ENCODE results near the gene GABRA5. TPM values are rescaled to one million over a fixed set of nuclear protein-coding genes. Genes with fewer than 3 reads are reported as not detected.

GABRA5 gene
- total RNA-seq, 1 donor from 2014 or later: 1.1 TPM

DNA sequence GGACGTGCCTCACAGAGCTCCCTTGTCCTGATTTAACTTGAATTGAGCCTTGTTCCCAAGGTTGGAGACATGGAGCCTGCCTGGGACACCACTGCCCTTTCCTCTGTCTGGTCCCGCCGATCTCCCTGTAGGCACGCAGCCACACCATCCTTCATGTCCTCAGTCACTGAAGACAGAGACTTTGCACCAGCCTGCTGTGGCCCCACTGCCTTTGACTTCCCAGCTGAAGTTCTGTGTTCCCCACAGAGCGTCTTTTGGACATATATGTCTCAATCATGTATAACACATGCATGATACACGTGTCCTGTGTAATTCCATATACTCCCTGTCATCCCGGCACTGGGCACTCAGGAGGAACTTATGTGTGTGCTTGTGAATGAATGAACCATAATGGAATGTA lies 23.6 kb downstream of the GABRA5 start:
- DNase-seq: no peak
- Mint-ChIP-seq H3K4me3 (ENCODE audit: unreplicated experiment) (no peak overlapping the region), H3K27ac (ENCODE audit: unreplicated experiment) (no peak overlapping the region)

DNA sequence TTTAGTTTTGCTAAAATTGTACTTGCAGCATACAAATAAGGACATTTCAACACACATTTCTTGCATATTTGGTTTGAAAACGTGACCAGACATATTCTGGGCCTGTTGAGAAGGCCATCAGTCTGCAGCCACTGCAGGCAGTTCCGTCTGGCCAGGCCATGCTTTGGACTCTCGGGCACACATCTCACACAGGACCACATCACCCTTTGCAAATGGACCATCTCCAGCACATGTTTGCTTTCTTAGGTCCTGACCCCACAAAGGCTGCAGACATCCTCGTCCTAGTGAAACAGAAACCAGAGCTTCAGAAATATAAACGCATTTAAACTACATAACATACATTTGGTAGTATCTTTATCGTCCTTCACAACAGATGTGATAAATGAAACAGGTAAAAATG lies 24.1 kb downstream of the GABRA5 start:
- peaks cover 16% of the 10 kb centered on the region for H3K36me3 Mint-ChIP-seq (ENCODE audit: unreplicated experiment)
- DNase-seq: no peak
- TF ChIP-seq, protein P1, sequence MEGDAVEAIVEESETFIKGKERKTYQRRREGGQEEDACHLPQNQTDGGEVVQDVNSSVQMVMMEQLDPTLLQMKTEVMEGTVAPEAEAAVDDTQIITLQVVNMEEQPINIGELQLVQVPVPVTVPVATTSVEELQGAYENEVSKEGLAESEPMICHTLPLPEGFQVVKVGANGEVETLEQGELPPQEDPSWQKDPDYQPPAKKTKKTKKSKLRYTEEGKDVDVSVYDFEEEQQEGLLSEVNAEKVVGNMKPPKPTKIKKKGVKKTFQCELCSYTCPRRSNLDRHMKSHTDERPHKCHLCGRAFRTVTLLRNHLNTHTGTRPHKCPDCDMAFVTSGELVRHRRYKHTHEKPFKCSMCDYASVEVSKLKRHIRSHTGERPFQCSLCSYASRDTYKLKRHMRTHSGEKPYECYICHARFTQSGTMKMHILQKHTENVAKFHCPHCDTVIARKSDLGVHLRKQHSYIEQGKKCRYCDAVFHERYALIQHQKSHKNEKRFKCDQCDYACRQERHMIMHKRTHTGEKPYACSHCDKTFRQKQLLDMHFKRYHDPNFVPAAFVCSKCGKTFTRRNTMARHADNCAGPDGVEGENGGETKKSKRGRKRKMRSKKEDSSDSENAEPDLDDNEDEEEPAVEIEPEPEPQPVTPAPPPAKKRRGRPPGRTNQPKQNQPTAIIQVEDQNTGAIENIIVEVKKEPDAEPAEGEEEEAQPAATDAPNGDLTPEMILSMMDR (IDR thresholded peaks at IDR 0.05; ENCODE audit: partially characterized antibody, unreplicated experiment): no peak
- H3K4me1 Mint-ChIP-seq (ENCODE audit: low read depth, unreplicated experiment): peaks cover 2% of the 10 kb centered on the region
- H3K9me3 Mint-ChIP-seq (ENCODE audit: unreplicated experiment): peaks cover 11% of the 10 kb centered on the region
- no peak overlapping the region for H3K27ac Mint-ChIP-seq (ENCODE audit: unreplicated experiment)
- no peak overlapping the region for H3K4me3 Mint-ChIP-seq (ENCODE audit: unreplicated experiment)
- H3K27me3 Mint-ChIP-seq (ENCODE audit: unreplicated experiment): peaks cover 11% of the 10 kb centered on the region

More for the DNA sequence above, 23.6 kb downstream of the GABRA5 start:
- TF ChIP-seq, protein P1 (IDR thresholded peaks at IDR 0.05; ENCODE audit: partially characterized antibody, unreplicated experiment): no peak
- peaks cover 2% of the 10 kb centered on the region for H3K4me1 Mint-ChIP-seq (ENCODE audit: low read depth, unreplicated experiment)
- H3K27me3 Mint-ChIP-seq (ENCODE audit: unreplicated experiment): peaks cover 11% of the 10 kb centered on the region
- H3K36me3 Mint-ChIP-seq (ENCODE audit: unreplicated experiment): peaks cover 16% of the 10 kb centered on the region
- peaks cover 7% of the 10 kb centered on the region for H3K9me3 Mint-ChIP-seq (ENCODE audit: unreplicated experiment)

DNA sequence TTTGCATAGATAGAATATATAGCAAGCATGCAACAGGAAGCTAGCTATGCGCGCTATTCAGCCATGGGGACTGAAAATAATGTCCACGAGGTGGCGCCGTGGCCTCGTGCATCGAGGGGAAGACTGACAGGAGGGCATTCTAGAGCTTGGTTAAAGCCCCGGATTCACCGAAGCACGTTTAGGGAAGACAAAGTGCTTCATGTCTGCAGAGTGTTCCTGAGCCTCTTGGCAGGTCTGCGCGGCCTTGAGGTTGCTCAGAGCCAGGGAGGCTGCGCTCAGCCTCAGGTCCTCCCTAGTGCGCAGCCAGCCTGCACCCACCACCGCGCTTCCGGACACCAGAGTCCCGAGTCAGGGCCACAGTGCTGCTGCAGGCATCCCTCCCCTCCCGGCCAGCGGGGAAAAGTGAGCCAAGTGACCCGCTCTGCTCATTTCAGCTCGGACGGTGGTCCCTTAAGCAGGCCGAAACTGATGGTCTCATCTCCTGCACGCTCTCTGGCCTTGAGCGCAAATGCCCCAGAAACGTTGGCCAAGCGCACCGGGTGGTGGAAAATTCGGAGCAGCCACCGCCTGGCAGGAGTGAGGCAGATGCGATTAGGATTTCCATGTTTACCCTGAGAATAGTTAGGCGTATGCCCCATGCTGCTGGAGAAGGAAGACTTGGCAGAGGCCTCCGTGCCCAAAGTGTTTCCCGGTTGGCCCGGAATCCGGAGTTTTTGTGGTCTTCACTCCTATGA lies 24.8 kb downstream of the GABRA5 start:
- Mint-ChIP-seq H3K4me3 (ENCODE audit: unreplicated experiment) (no peak overlapping the region), H3K27ac (ENCODE audit: unreplicated experiment) (no peak overlapping the region), H3K4me1 (ENCODE audit: low read depth, unreplicated experiment) (peaks cover 2% of the 10 kb centered on the region), H3K9me3 (ENCODE audit: unreplicated experiment) (peaks cover 12% of the 10 kb centered on the region), H3K36me3 (ENCODE audit: unreplicated experiment) (peaks cover 16% of the 10 kb centered on the region), H3K27me3 (ENCODE audit: unreplicated experiment) (peaks cover 11% of the 10 kb centered on the region)
- TF ChIP-seq, protein P1 (IDR thresholded peaks at IDR 0.05; ENCODE audit: partially characterized antibody, unreplicated experiment): peak; percentile 86
- DNase-seq: peak; percentile 95

DNA sequence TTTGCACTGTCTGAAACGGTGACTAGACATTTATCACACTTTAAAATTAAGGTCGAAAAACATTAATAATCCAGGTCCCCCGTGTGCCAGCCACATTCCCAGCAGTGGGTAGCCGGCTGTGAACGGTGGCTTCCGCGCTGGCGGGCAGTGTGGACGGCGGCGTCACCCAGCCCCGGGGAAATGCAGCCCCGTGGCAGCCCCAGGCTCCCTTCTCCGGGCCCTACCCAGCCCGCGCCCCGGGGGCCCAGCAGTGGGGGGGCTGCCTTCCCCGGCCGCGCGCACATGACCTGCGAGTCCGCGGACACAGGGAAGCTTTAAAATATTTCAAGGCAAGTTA lies 25.3 kb downstream of the GABRA5 start:
- TF ChIP-seq, protein P1 (IDR thresholded peaks at IDR 0.05; ENCODE audit: partially characterized antibody, unreplicated experiment): no peak
- Mint-ChIP-seq H3K4me1 (ENCODE audit: low read depth, unreplicated experiment) (peaks cover 2% of the 10 kb centered on the region), H3K27me3 (ENCODE audit: unreplicated experiment) (peaks cover 11% of the 10 kb centered on the region), H3K36me3 (ENCODE audit: unreplicated experiment) (peaks cover 16% of the 10 kb centered on the region), H3K4me3 (ENCODE audit: unreplicated experiment) (no peak overlapping the region), H3K9me3 (ENCODE audit: unreplicated experiment) (peaks cover 12% of the 10 kb centered on the region), H3K27ac (ENCODE audit: unreplicated experiment) (no peak overlapping the region)
- no peak for DNase-seq

DNA sequence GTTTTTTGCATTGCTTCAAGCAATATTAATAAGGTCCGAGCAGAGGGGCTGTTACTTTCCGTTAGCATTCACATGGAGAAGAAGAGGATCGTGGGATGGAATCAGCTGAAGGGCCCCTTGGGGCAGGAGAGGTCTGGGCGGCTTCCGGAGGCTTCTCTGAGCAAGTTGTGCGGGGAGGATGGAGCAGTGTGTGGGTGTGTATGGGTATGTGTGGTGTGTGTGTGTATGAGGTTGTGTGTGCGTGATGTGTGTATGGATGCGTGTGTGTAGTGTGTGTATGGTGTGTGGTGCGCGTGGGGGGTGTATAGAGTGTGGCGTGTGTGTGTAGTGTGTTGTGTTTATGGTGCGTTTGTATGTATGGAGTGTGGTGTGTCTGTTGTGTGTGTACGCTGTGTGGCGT lies 25.8 kb downstream of the GABRA5 start:
- Mint-ChIP-seq H3K36me3 (ENCODE audit: unreplicated experiment) (peaks cover 16% of the 10 kb centered on the region), H3K9me3 (ENCODE audit: unreplicated experiment) (peaks cover 12% of the 10 kb centered on the region), H3K4me1 (ENCODE audit: low read depth, unreplicated experiment) (peaks cover 2% of the 10 kb centered on the region), H3K27me3 (ENCODE audit: unreplicated experiment) (peaks cover 11% of the 10 kb centered on the region), H3K27ac (ENCODE audit: unreplicated experiment) (peak overlapping the region; percentile 23), H3K4me3 (ENCODE audit: unreplicated experiment) (no peak overlapping the region)
- no peak for DNase-seq
- TF ChIP-seq, protein P1 (IDR thresholded peaks at IDR 0.05; ENCODE audit: partially characterized antibody, unreplicated experiment): no peak

Data from glutamatergic neuron (in vitro differentiated cells).